Adrenal gland (tissue), 12 donors: Measurements from ENCODE around the gene RARB. TPM values are rescaled to one million over a fixed set of nuclear protein-coding genes. Genes with fewer than 3 reads are reported as not detected.

ENCODE experiments used
- DNase-seq, 7 donors: peaks; one replicate each; pipeline ENCODE4 v3.0.0-alpha.2; 2019 to 2020
- H3K27ac ChIP-seq, 5 donors: fragments of 200-600 bp; sonication (generic) in 4 of 5; 1 replicate in 3 of 5; 2 replicates in 2 of 5; pipeline versions ENCODE4 v1.5.1 to v1.8.0; 2016 to 2020; ENCODE audit warnings: mild to moderate bottlenecking in 1 of 5
- H3K27me3 ChIP-seq: fragments of 200-600 bp; 2 replicates; pipeline ENCODE4 v1.8.0; 2021
- H3K36me3 ChIP-seq, 2 donors: fragments of 200-600 bp; replicated peaks in 1 of 2; 1 replicate in 1 of 2; 2 replicates in 1 of 2; pipeline versions ENCODE4 v1.5.1 to v1.8.0; 2018 to 2022
- H3K4me1 ChIP-seq, 2 donors: fragments of 200-600 bp; replicated peaks in 1 of 2; 1 replicate in 1 of 2; 2 replicates in 1 of 2; pipeline versions ENCODE4 v1.5.1 to v1.8.0; 2018 to 2021
- H3K4me3 ChIP-seq, 4 donors: fragments of 200-600 bp; sonication (generic) in 3 of 4; one replicate each; pipeline ENCODE4 v1.5.1; 2016 to 2018
- H3K9me3 ChIP-seq, 3 donors: fragments of 200-600 bp; sonication (generic) in 1 of 3; replicated peaks in 1 of 3; 1 replicate in 2 of 3; 2 replicates in 1 of 3; pipeline versions ENCODE4 v1.5.1 to v1.8.0; 2016 to 2021
- CTCF ChIP-seq, 6 experiments: fragments of 450-650 bp in 4 of 6; fragments of 200-600 bp in 2 of 6; sonication (generic) in 1 of 6; IDR thresholded peaks; 1 replicate in 5 of 6; 2 replicates in 1 of 6; pipeline versions ENCODE4 v1.5.1 to v1.8.0; 2016 to 2021; ENCODE audit warnings: antibody characterized with exemption in 6 of 6, mild to moderate bottlenecking in 2 of 6, moderate library complexity in 1 of 6
- POLR2A ChIP-seq, 2 donors: fragments of 450-650 bp; IDR thresholded peaks; one replicate each; pipeline ENCODE4 v1.6.1; 2017; ENCODE audit warnings: antibody characterized with exemption in 2 of 2, mild to moderate bottlenecking in 2 of 2, moderate library complexity in 1 of 2
- WGBS, 4 donors: extraction: QIAGEN DNeasy Blood & Tissue Kit in 2 of 4; methylation state at CpG; one replicate each; pipeline versions ENCODE4 v1.1.5 to v1.1.7; 2013 to 2017; 5-methylcytosine and 5-hydroxymethylcytosine counted together
- intact Hi-C, 2 donors: fragments of 100-400 bp; cut with DNase I; formaldehyde crosslinking; loops; one replicate each; pipeline versions ENCODE4 v1.14.1 to v1.15.0; 2022 to 2023
- polyA plus RNA-seq, 3 donors: library from polyadenylated mRNA; stranded (reverse); fragments of 200-250 nt in 2 of 3; fragments of 350-450 nt in 1 of 3; fragmentation: Illumina TruSeq in 1 of 3; extraction: RNeasy Lipid Tissue Mini Kit (QIAGEN cat#74804) in 1 of 3; gene quantifications; one replicate each; pipeline ENCODE4 v1.2.3, GENCODE V29; 2013 to 2014
- total RNA-seq, 9 donors: library from RNA; depleted of rRNA in 4 of 9; stranded (reverse); fragments of >200 nt in 4 of 9; fragments of 120-200 nt in 1 of 9; fragmentation: NEBNext Ultra II Directional in 1 of 9; extraction: Animal tissue kit (Norgen Biotek cat#: 25700) in 1 of 9; gene quantifications; one replicate each; pipeline versions ENCODE4 v1.1.0 to v1.2.4, GENCODE V29; 2013 to 2023
- donor health status: healthy with polysubstance abuse.
- donor health status: Bipolar disorder and iron deficiency.
- donor health status: DM: yes; HTN: yes; CAD: no.
- donor health status: DM: no; HTN: no; CAD: no.
- donor health status: DM: no; HTN: no; CAD: no.
- donor health status: DM: yes; HTN: yes; CAD: no.

The RARB gene
- total and polyA plus RNA-seq, 12 donors: 1.7 to 23.3 (median 9.7) TPM

DNA sequence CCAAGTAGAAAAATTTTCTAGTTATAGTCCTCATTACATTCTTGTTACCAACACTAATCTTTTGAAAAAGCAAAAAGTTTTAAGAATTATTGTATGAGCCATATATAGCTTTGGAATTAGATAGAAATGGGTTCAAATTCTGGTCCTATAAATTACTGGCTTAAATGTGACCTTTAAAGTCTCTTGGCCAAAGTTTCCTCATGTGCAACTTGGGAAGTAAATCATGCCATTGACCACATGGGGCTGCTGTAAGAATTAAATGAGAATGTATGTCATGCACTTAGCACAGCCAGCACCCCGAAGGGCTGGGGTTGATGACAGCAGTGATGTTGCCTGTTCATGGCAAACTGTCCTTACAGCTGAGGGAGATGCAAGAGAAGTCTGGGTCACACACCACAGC is 128.4 kb downstream of the RARB start:
- intact Hi-C loops: no loop called here
- no peak overlapping the region for H3K4me3 ChIP-seq
- no peaks in the 10 kb centered on the region for H3K27me3 ChIP-seq
- TF ChIP-seq POLR2A (IDR thresholded peaks at IDR 0.05) (no peak), CTCF (IDR thresholded peaks at IDR 0.05) (no peak)
- no peak for DNase-seq
- H3K4me1 ChIP-seq: peaks cover 3 to 26% of the 10 kb centered on the region in 2 donors
- peak overlapping the region in 1 of 5 donors; percentile 23 for H3K27ac ChIP-seq
- no peaks in the 10 kb centered on the region for H3K9me3 ChIP-seq
- no peaks in the 10 kb centered on the region for H3K36me3 ChIP-seq
- WGBS, 4 donors: 50 to 71% (median 58%) methylated on average over 1 of the region's 1 CpG

DNA sequence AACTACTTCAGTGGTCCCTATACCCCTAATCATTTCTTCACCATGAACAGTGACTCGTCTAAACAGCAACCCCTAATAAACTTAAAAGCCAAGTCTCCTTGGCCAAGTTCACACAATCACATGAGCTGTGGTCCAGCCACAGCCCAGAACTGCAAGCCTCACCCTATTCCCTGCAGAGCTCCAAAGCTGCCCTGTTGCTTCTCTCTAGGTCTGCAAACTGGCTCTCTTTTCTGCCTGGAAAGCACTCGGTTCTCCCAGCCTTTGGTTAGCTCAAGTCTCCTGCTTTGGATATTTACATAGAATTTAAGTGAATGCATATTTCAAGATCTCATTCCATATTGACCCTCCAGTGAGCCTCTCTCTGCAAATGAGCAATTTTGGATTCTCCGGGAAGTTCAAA is 129.6 kb downstream of the RARB start:
- H3K27me3 ChIP-seq: no peaks in the 10 kb centered on the region
- H3K27ac ChIP-seq: peak overlapping the region in 1 of 5 donors; percentile 25
- no peak for DNase-seq
- no peak for TF ChIP-seq POLR2A (IDR thresholded peaks at IDR 0.05)
- TF ChIP-seq CTCF (IDR thresholded peaks at IDR 0.05): no peak
- no peaks in the 10 kb centered on the region for H3K36me3 ChIP-seq
- H3K4me3 ChIP-seq: no peak overlapping the region
- peaks cover 3 to 26% of the 10 kb centered on the region in 2 donors for H3K4me1 ChIP-seq
- whole genome bisulfite sequencing, 4 donors: 66 to 73% (median 70%) methylated on average over 3 of the region's 3 CpGs
- intact Hi-C loops: no loop called here
- H3K9me3 ChIP-seq: no peaks in the 10 kb centered on the region

DNA sequence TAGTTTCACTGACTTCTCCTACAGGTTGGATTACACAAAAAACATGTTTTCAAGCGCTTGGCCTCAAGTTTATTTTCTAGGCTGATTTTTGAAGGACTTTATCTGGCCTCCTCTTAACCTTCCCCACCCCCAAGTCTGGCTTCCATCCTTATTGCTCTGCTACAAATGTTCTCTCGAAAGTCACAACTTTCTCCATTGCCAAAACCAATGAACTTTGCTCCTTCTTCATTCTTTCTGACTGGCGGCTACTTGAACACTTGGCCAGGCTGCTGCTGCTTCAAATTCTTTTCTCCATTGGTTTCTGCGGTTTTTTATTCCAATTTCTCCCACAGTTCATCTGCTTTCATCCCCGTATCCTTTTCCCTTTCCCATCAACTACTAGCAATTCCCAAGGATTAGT is 130.1 kb downstream of the RARB start:
- intact Hi-C loops: no loop called here
- 55 to 71% (median 65%) methylated on average over 5 of the region's 5 CpGs for WGBS, 4 donors
- Histone ChIP-seq H3K36me3 (no peaks in the 10 kb centered on the region), H3K4me3 (no peak overlapping the region), H3K27ac (no peak overlapping the region), H3K4me1 (peaks cover 3 to 26% of the 10 kb centered on the region in 2 donors), H3K27me3 (no peaks in the 10 kb centered on the region), H3K9me3 (no peaks in the 10 kb centered on the region)
- no peak for TF ChIP-seq POLR2A (IDR thresholded peaks at IDR 0.05)
- no peak for TF ChIP-seq CTCF (IDR thresholded peaks at IDR 0.05)
- DNase-seq: peak in 2 of 7 donors; percentile 10 to 29

- no peaks in the 10 kb centered on the region for H3K36me3 ChIP-seq
- TF ChIP-seq POLR2A (IDR thresholded peaks at IDR 0.05) (no peak), CTCF (IDR thresholded peaks at IDR 0.05) (no peak)
- no peak overlapping the region for H3K4me3 ChIP-seq
- H3K4me1 ChIP-seq: peaks cover 3 to 26% of the 10 kb centered on the region in 2 donors
- H3K9me3 ChIP-seq: no peaks in the 10 kb centered on the region
- WGBS, 4 donors: 72 to 80% (median 76%) methylated on average over 6 of the region's 6 CpGs
- H3K27ac ChIP-seq: no peak overlapping the region
- intact Hi-C loops: no loop called here
- H3K27me3 ChIP-seq: no peaks in the 10 kb centered on the region
- no peak for DNase-seq
Measured at GRCh38 chr3:25558796-25559195, 130.7 kb downstream of the RARB start.
